ENCODE measurements around the gene SSTR5.

GRCh38 chr16:1052721-1053120, 19.8 kb upstream of the SSTR5 start:
- TF ChIP-seq CTCF (IDR thresholded peaks at IDR 0.05) (no peak), POLR2AphosphoS5 (IDR thresholded peaks at IDR 0.05) (no peak), POLR2A (IDR thresholded peaks at IDR 0.05) (no peak), EP300 (IDR thresholded peaks at IDR 0.05) (no peak)

All from gastroesophageal sphincter (tissue), 3 donors.